Omental fat pad (tissue), 4 donors: ENCODE data around the gene PLCG2. TPM values are rescaled to one million over a fixed set of nuclear protein-coding genes. Genes with fewer than 3 reads are reported as not detected.
"Not testable (repeated sequence)": the region's sequence is repeated elsewhere in the genome, so short reads cannot be mapped to it uniquely, and the experiment has no call there.

Experiments used
- ATAC-seq: fragments of 150-250 bp; one replicate; pipeline ENCODE4 v1.9.1; 2016; ENCODE audit warnings: mild to moderate bottlenecking, moderate library complexity; ENCODE audit not compliant: low FRiP score
- DNase-seq: peaks from one replicate; pipeline ENCODE4 v3.0.0-alpha.2; 2019; ENCODE audit warnings: low spot score
- CTCF ChIP-seq, 3 donors: fragments of 450-650 bp; IDR thresholded peaks; one replicate each; pipeline ENCODE4 v1.5.1; 2016 to 2017; ENCODE audit warnings: antibody characterized with exemption in 3 of 3, mild to moderate bottlenecking in 3 of 3, moderate library complexity in 2 of 3
- total RNA-seq, 4 donors: library from RNA; depleted of rRNA; stranded (reverse); fragments of >200 nt; gene quantifications; one replicate each; pipeline ENCODE4 v1.1.0, GENCODE V29; 2016

PLCG2 gene
- total RNA-seq, 4 donors from 2014 or later: 8.3 to 59.6 (median 19.9) TPM

- DNase-seq: no peak
- TF ChIP-seq CTCF (IDR thresholded peaks at IDR 0.05): no peak
- no peak for ATAC-seq
These were observed 196.5 kb downstream of the PLCG2 start for GRCh38 chr16:81975637-81976036.

GRCh38 chr16:81977335-81977942 is 198.3 kb downstream of the PLCG2 start:
- not testable (repeated sequence) for ATAC-seq, DNase-seq

GRCh38 chr16:81987121-81987520 is 208.0 kb downstream of the PLCG2 start:
- DNase-seq: no peak
- no peak for TF ChIP-seq CTCF (IDR thresholded peaks at IDR 0.05)
- ATAC-seq: no peak

GRCh38 chr16:81987706-81988105 is 208.6 kb downstream of the PLCG2 start:
- no peak for ATAC-seq
- no peak for TF ChIP-seq CTCF (IDR thresholded peaks at IDR 0.05)
- no peak for DNase-seq

GRCh38 chr16:81992859-81993258 is 213.8 kb downstream of the PLCG2 start:
- ATAC-seq: no peak
- no peak for TF ChIP-seq CTCF (IDR thresholded peaks at IDR 0.05)
- DNase-seq: no peak

GRCh38 chr16:81994485-81994884 is 215.4 kb downstream of the PLCG2 start:
- DNase-seq: no peak
- no peak for TF ChIP-seq CTCF (IDR thresholded peaks at IDR 0.05)
- ATAC-seq: no peak

GRCh38 chr16:81995651-81996050 is 216.6 kb downstream of the PLCG2 start:
- DNase-seq (no peak), ATAC-seq (no peak)
- no peak for TF ChIP-seq CTCF (IDR thresholded peaks at IDR 0.05)
